Measurements from ENCODE around the gene MTAP.

MTAP gene

DNA sequence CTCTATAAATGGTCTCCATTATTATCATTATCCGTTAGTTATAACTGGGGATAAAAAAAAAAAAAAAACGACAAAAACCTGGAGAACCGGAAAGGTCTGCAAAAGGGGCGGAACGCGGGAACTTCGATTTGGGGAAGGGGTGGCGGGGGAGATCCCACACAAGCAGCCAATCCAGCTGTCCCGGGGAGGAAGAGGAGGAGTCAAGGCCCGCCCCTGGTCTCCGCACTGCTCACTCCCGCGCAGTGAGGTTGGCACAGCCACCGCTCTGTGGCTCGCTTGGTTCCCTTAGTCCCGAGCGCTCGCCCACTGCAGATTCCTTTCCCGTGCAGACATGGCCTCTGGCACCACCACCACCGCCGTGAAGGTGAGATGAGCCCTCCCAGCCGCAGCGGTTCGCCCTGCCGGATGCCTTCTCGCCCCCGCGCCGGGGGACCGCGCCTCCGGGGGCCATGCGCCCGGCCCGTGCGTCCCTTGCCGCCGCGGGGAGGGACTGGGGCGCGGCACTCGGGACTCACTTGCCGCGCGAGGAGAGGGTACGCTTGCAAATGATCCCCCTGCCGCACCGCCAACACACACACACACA, at the start of gene MTAP:
TSS of gene MTAP (plus strand) at position 219 of the 583 bp plus-strand sequence. CDS start at position 332, 113 bp downstream.
- TF ChIP-seq, protein P1, sequence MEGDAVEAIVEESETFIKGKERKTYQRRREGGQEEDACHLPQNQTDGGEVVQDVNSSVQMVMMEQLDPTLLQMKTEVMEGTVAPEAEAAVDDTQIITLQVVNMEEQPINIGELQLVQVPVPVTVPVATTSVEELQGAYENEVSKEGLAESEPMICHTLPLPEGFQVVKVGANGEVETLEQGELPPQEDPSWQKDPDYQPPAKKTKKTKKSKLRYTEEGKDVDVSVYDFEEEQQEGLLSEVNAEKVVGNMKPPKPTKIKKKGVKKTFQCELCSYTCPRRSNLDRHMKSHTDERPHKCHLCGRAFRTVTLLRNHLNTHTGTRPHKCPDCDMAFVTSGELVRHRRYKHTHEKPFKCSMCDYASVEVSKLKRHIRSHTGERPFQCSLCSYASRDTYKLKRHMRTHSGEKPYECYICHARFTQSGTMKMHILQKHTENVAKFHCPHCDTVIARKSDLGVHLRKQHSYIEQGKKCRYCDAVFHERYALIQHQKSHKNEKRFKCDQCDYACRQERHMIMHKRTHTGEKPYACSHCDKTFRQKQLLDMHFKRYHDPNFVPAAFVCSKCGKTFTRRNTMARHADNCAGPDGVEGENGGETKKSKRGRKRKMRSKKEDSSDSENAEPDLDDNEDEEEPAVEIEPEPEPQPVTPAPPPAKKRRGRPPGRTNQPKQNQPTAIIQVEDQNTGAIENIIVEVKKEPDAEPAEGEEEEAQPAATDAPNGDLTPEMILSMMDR (IDR thresholded peaks at IDR 0.05) = no peak

DNA sequence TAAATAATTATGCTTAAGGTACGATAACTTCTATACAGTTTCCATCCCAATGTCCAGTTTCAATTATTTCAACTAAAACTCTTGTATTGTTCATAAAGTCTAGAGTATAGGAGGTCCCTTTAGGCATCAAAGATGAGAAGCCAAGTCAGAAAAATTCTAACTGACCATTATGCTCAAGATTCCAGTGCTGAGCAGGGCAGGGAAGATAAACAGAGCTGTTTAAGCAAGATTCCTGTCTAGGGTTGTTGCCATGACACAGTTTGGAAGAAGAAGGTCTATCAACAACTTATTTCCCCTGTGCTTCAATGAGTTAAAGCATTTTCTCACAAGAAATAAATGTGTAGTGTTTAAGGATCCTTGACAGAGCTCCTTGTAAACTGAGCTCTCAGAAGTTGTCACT, 48.9 kb upstream of the MTAP start:
- TF ChIP-seq, protein P1 (IDR thresholded peaks at IDR 0.05) = no peak

DNA sequence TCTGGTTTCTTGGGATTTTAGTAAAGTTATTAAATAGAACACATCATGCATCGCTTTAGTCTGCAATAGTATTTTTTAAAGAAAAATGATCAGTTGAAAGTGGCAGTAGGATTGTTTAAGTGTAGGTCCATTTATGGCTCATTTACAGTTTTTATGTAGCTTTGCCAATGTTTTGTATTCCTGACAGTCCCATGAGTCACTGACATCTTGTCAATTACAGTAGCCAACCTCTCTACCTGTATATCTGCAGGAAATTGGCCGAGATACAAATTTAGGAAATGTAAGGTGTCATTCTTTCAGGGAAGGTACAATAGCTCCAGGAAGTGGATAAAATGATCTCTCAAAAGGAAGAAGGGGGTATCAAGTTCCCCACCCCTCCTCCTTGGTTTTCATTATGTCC, 47.7 kb upstream of the MTAP start:
- TF ChIP-seq, protein P1 (IDR thresholded peaks at IDR 0.05) = no peak

DNA sequence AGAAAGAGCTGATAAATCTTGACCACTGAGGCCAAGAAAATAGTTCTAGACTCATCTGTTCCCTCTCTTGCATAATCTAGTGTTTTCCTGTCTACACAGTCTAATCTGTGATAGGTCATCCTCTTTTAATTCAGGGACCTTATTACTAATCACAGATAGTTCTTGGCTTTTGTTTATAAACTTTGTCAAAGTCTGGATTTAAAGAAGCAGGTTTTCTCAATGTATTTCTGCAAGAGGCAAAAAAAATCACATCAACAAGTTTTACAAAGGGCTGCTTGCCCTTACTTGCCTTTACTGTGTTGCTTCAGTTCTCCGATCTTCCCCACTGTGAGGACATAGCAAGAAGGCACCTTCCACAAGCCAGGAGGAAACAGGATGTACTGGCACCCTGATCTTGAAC, 43.9 kb upstream of the MTAP start:
- TF ChIP-seq, protein P1 (IDR thresholded peaks at IDR 0.05) = no peak

DNA sequence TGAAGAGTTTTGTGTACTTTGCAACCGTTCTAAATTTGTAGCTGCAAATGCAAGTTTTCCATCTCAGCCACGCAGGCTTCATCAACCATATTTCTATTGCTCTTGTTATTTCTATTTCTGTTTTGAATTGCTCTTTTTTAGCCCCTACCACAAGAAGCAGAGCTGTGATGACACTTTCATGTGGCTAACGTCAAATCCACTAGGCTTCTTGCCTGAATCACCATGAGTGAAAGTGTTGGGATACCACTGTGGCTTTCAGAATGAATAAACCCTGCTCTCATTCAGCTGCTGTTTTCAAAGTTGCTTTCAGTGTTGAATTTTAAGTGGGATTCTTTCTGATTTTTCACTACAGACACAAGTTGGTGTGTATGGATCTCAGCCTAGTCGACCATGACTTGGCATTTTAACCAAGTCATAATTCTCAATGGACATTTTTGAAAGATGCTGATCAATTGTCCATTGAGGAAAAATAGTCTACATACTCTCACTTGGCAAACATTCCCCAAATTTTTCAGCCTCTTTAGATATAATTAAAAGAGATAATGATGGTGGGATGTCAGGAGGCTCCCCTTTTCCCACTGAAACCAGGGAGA, 41.0 kb upstream of the MTAP start:
- TF ChIP-seq, protein P1 (IDR thresholded peaks at IDR 0.05) = no peak

DNA sequence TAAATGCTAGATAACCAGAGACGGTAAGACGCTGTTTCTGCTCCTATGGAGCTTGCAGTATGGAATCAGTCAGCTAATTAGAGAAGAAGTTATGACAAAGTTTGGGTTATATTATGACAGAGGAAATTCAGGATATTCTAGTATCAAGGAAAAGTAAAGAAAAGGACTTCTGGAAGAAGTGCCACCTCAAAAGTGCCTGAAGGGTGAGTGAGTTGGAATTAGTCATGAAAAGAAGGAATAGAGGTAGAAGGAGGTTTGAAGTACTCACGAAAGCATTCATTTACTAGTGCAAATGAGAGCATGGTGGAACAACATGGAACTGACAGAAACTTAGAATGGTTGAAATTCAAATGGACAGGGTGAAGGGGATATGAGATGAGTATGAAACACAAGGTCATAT, 40.4 kb upstream of the MTAP start:
- TF ChIP-seq, protein P1 (IDR thresholded peaks at IDR 0.05) = no peak

DNA sequence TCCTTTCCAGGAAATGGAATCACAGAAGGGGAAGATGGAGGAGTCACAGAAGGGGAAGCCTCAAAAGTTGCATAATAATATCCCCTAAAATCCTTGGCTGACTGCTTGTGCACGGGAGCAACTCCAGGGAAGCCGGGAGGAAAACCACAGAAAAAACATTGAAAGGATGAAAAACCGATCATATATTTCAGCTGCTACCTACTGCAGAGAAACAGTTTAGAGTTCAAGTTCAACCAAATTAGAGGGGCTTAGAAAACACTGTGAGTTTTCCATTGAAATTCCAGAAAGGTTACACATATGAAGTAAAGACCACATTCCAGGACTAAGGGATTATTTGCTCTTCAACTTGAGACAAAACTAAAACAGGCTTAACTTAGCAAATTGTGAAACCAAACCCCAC, 37.6 kb upstream of the MTAP start:
- TF ChIP-seq, protein P1 (IDR thresholded peaks at IDR 0.05) = no peak

Data from LNCAP (cell line).